ENCODE measurements around the gene SLC37A4.
"Not testable (repeated sequence)": the region's sequence is repeated elsewhere in the genome, so short reads cannot be mapped to it uniquely, and the experiment has no call there.

The SLC37A4 gene

GRCh38 chr11:119028346-119029068 lies 2.2 kb downstream of the SLC37A4 start:
- Mint-ChIP-seq H3K9me3 (no peaks in the 10 kb centered on the region), H3K36me3 (ENCODE audit: low read depth) (peaks cover 32% of the 10 kb centered on the region), H3K27ac (no peak overlapping the region), H3K4me3 (peak overlapping the region; percentile 87), H3K27me3 (no peaks in the 10 kb centered on the region), H3K4me1 (ENCODE audit: low read depth) (peaks cover 37% of the 10 kb centered on the region)

- H3K4me1 Mint-ChIP-seq (ENCODE audit: low read depth), result peaks cover 45% of the 10 kb centered on the region
Measured at GRCh38 chr11:119027561-119028345, 2.9 kb downstream of the SLC37A4 start.

GRCh38 chr11:119026970-119027369 lies 3.7 kb downstream of the SLC37A4 start:
- no peaks in the 10 kb centered on the region for H3K27me3 Mint-ChIP-seq
- peaks cover 42% of the 10 kb centered on the region for H3K36me3 Mint-ChIP-seq (ENCODE audit: low read depth)
- peak overlapping the region; percentile 15 for H3K27ac Mint-ChIP-seq
- H3K4me1 Mint-ChIP-seq (ENCODE audit: low read depth), result peaks cover 50% of the 10 kb centered on the region
- no peak overlapping the region for H3K4me3 Mint-ChIP-seq
- no peaks in the 10 kb centered on the region for H3K9me3 Mint-ChIP-seq

More at GRCh38 chr11:119027561-119028345, 2.9 kb downstream of the SLC37A4 start:
- Mint-ChIP-seq H3K36me3 (ENCODE audit: low read depth) (peaks cover 37% of the 10 kb centered on the region), H3K27ac (no peak overlapping the region), H3K9me3 (no peaks in the 10 kb centered on the region), H3K4me3 (no peak overlapping the region), H3K27me3 (no peaks in the 10 kb centered on the region)

GRCh38 chr11:119025978-119026766 lies 4.5 kb downstream of the SLC37A4 start:
- no peaks in the 10 kb centered on the region for H3K27me3 Mint-ChIP-seq
- H3K27ac Mint-ChIP-seq, result no peak overlapping the region
- no peaks in the 10 kb centered on the region for H3K9me3 Mint-ChIP-seq
- peaks cover 54% of the 10 kb centered on the region for H3K4me1 Mint-ChIP-seq (ENCODE audit: low read depth)
- no peak overlapping the region for H3K4me3 Mint-ChIP-seq
- peaks cover 48% of the 10 kb centered on the region for H3K36me3 Mint-ChIP-seq (ENCODE audit: low read depth)

- H3K4me3 Mint-ChIP-seq, result no peak overlapping the region
- no peaks in the 10 kb centered on the region for H3K9me3 Mint-ChIP-seq
- H3K27me3 Mint-ChIP-seq, result no peaks in the 10 kb centered on the region
- H3K36me3 Mint-ChIP-seq (ENCODE audit: low read depth), result peaks cover 50% of the 10 kb centered on the region
- H3K4me1 Mint-ChIP-seq (ENCODE audit: low read depth), result peaks cover 54% of the 10 kb centered on the region
- H3K27ac Mint-ChIP-seq, result peak overlapping the region; percentile 13
Measured at GRCh38 chr11:119025541-119025940, 5.1 kb downstream of the SLC37A4 start.

- peak overlapping the region; percentile 13 for H3K27ac Mint-ChIP-seq
- H3K36me3 Mint-ChIP-seq (ENCODE audit: low read depth), result peaks cover 53% of the 10 kb centered on the region
- no peak overlapping the region for H3K4me3 Mint-ChIP-seq
- no peaks in the 10 kb centered on the region for H3K27me3 Mint-ChIP-seq
- H3K9me3 Mint-ChIP-seq, result no peaks in the 10 kb centered on the region
- H3K4me1 Mint-ChIP-seq (ENCODE audit: low read depth), result peaks cover 58% of the 10 kb centered on the region
Measured at GRCh38 chr11:119025099-119025473, 5.6 kb downstream of the SLC37A4 start.

GRCh38 chr11:119024430-119025098 lies 6.1 kb downstream of the SLC37A4 start:
- Mint-ChIP-seq H3K27me3 (no peaks in the 10 kb centered on the region), H3K36me3 (ENCODE audit: low read depth) (peaks cover 58% of the 10 kb centered on the region), H3K27ac (peak overlapping the region; percentile 42), H3K4me1 (ENCODE audit: low read depth) (peaks cover 59% of the 10 kb centered on the region), H3K9me3 (no peaks in the 10 kb centered on the region), H3K4me3 (no peak overlapping the region)

GRCh38 chr11:119023741-119024140 lies 6.9 kb downstream of the SLC37A4 start:
- H3K27ac Mint-ChIP-seq, result peak overlapping the region; percentile 72
- no peaks in the 10 kb centered on the region for H3K9me3 Mint-ChIP-seq
- peaks cover 51% of the 10 kb centered on the region for H3K4me1 Mint-ChIP-seq (ENCODE audit: low read depth)
- no peaks in the 10 kb centered on the region for H3K27me3 Mint-ChIP-seq
- H3K4me3 Mint-ChIP-seq, result no peak overlapping the region
- H3K36me3 Mint-ChIP-seq (ENCODE audit: low read depth), result peaks cover 58% of the 10 kb centered on the region

GRCh38 chr11:119021631-119022030 lies 9.0 kb downstream of the SLC37A4 start:
- Mint-ChIP-seq H3K4me3 (peak overlapping the region; percentile 30), H3K27ac (peak overlapping the region; percentile 55), H3K27me3 (no peaks in the 10 kb centered on the region), H3K36me3 (ENCODE audit: low read depth) (peaks cover 66% of the 10 kb centered on the region), H3K9me3 (no peaks in the 10 kb centered on the region), H3K4me1 (ENCODE audit: low read depth) (peaks cover 55% of the 10 kb centered on the region)

GRCh38 chr11:119019996-119020395 lies 10.7 kb downstream of the SLC37A4 start:
- Mint-ChIP-seq H3K4me3 (peak overlapping the region; percentile 90), H3K4me1 (ENCODE audit: low read depth) (peaks cover 72% of the 10 kb centered on the region), H3K36me3 (ENCODE audit: low read depth) (peaks cover 73% of the 10 kb centered on the region), H3K27ac (peak overlapping the region; percentile 99), H3K27me3 (no peaks in the 10 kb centered on the region), H3K9me3 (no peaks in the 10 kb centered on the region)

GRCh38 chr11:119018074-119018938 lies 12.4 kb downstream of the SLC37A4 start, which contains the start of the genes RPS25 and TRAPPC4:
RPS25 (minus strand) TSS chr11:119018343; CDS start chr11:119018284, 59 bp downstream.
TRAPPC4 (plus strand) TSS chr11:119018766; CDS start chr11:119018796, 30 bp downstream.
- H3K27ac Mint-ChIP-seq, result peak within 1 kb of the TSS; percentile 99
- peaks cover 68% of the 10 kb centered on the region for H3K4me1 Mint-ChIP-seq (ENCODE audit: low read depth)
- peaks cover 72% of the 10 kb centered on the region for H3K36me3 Mint-ChIP-seq (ENCODE audit: low read depth)

GRCh38 chr11:119017377-119017776 lies 13.3 kb downstream of the SLC37A4 start:
- Mint-ChIP-seq H3K4me1 (ENCODE audit: low read depth) (peaks cover 59% of the 10 kb centered on the region), H3K4me3 (peak overlapping the region; percentile 90), H3K36me3 (ENCODE audit: low read depth) (peaks cover 76% of the 10 kb centered on the region), H3K27ac (peak overlapping the region; percentile 99)
- not testable (repeated sequence) for H3K27me3 Mint-ChIP-seq, H3K9me3 Mint-ChIP-seq

More at GRCh38 chr11:119018074-119018938, 12.4 kb downstream of the SLC37A4 start, which contains the start of the genes RPS25 and TRAPPC4:
- peak within 1 kb of the TSS; percentile 90 for H3K4me3 Mint-ChIP-seq
- H3K9me3 Mint-ChIP-seq, result no peaks in the 10 kb centered on the region
- H3K27me3 Mint-ChIP-seq, result no peaks in the 10 kb centered on the region

GRCh38 chr11:119016216-119017009 lies 14.3 kb downstream of the SLC37A4 start:
- Mint-ChIP-seq H3K4me3 (peak overlapping the region; percentile 90), H3K36me3 (ENCODE audit: low read depth) (peaks cover 70% of the 10 kb centered on the region)

More at GRCh38 chr11:119016216-119017009, 14.3 kb downstream of the SLC37A4 start:
- Mint-ChIP-seq H3K4me1 (ENCODE audit: low read depth) (peaks cover 53% of the 10 kb centered on the region), H3K27ac (peak overlapping the region; percentile 99), H3K27me3 (no peaks in the 10 kb centered on the region), H3K9me3 (no peaks in the 10 kb centered on the region)

All from stimulated activated naive CD8-positive, alpha-beta T cell treated with anti-CD3 and anti-CD28 coated beads, Interleukin-15, Interleukin-2, amounts not matched to agents 100 ng/mL and 50 ng/mL, for 24 hours (primary cell).